ENCODE data around the gene LRRC27. TPM values are rescaled to one million over a fixed set of nuclear protein-coding genes. Genes with fewer than 3 reads are reported as not detected.
"Not testable (repeated sequence)": the region's sequence is repeated elsewhere in the genome, so short reads cannot be mapped to it uniquely, and the experiment has no call there.

LRRC27 gene
- total RNA-seq, 1 donor from 2014 or later = 15.5 TPM

DNA sequence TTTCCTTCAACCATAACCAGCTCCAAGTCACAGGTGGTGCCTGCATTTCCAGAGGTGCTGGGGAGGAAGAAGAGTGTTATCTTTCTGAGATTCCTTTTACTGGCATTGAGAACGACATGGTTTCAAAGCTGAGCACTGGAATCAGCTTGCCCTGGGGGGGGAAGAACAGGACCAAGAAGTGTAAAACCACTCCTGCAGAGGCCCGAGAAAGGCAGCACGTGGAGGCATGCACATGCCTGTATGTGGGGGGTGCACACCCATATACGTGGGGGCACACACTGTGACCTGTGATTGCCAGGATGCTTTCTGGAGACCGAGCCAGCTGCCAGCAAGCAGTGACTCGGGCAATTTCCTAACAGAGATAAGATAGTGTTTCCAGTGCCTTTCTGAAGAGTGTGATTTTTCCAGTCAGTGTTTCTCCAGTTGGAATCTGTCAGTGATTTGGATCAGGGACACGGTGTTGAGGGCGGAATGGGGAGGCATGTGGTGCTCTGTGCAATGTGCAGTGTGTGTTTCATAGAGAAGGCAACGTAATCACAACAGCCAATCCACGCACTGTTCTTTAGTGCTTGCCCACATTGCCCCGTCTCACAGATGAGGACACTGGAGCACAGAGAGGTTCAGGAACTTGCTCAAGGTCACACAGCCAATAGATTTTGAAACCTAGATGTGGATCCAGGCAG lies 4.2 kb downstream of the LRRC27 start:
- H3K4me3 ChIP-seq = peak overlapping the region; percentile 58
- H3K27ac ChIP-seq = peak overlapping the region; percentile 83
- intact Hi-C loops (cut with DNase I) = no loop called here
- TF ChIP-seq, protein P1, sequence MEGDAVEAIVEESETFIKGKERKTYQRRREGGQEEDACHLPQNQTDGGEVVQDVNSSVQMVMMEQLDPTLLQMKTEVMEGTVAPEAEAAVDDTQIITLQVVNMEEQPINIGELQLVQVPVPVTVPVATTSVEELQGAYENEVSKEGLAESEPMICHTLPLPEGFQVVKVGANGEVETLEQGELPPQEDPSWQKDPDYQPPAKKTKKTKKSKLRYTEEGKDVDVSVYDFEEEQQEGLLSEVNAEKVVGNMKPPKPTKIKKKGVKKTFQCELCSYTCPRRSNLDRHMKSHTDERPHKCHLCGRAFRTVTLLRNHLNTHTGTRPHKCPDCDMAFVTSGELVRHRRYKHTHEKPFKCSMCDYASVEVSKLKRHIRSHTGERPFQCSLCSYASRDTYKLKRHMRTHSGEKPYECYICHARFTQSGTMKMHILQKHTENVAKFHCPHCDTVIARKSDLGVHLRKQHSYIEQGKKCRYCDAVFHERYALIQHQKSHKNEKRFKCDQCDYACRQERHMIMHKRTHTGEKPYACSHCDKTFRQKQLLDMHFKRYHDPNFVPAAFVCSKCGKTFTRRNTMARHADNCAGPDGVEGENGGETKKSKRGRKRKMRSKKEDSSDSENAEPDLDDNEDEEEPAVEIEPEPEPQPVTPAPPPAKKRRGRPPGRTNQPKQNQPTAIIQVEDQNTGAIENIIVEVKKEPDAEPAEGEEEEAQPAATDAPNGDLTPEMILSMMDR (IDR thresholded peaks at IDR 0.05) = no peak
- no peak for DNase-seq
- no peaks in the 10 kb centered on the region for H3K36me3 ChIP-seq
- ATAC-seq = no peak
- H3K27me3 ChIP-seq (ENCODE audit: low read depth) = no peaks in the 10 kb centered on the region
- peaks cover 31% of the 10 kb centered on the region for H3K4me1 ChIP-seq
- no peaks in the 10 kb centered on the region for H3K9me3 ChIP-seq

DNA sequence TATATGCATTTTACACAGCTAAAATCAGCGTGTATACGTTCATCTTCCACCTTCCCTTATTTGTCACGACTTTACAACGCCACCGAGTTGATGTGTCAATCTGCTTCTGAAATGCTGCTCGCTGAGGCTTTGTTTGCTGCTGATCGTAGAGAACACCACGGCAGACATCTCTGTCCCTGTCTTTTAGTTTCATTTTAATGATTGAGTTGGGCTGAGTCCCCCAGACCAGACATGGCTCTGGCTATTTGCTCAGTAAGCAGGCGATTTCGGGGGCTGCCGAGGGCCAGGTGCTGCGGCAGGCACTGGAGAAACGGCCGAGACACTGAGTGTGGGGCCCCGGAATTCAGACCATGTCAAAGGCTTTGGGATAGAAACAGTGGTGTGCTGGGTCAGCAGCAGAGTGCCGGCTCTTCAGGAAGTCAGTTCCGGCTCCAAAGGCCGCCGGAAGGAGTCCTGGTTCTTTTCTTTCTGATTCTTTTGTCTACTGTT lies 5.0 kb downstream of the LRRC27 start:
- TF ChIP-seq, protein P1 (IDR thresholded peaks at IDR 0.05) = no peak
- no peaks in the 10 kb centered on the region for H3K27me3 ChIP-seq (ENCODE audit: low read depth)
- H3K4me3 ChIP-seq = peak overlapping the region; percentile 58
- peaks cover 31% of the 10 kb centered on the region for H3K4me1 ChIP-seq
- peak overlapping the region; percentile 83 for H3K27ac ChIP-seq
- H3K9me3 ChIP-seq = no peaks in the 10 kb centered on the region
- no peak for DNase-seq
- no peaks in the 10 kb centered on the region for H3K36me3 ChIP-seq
- intact Hi-C loops (cut with DNase I) = no loop called here
- ATAC-seq = peak in 1 of 2 donors; percentile 31

DNA sequence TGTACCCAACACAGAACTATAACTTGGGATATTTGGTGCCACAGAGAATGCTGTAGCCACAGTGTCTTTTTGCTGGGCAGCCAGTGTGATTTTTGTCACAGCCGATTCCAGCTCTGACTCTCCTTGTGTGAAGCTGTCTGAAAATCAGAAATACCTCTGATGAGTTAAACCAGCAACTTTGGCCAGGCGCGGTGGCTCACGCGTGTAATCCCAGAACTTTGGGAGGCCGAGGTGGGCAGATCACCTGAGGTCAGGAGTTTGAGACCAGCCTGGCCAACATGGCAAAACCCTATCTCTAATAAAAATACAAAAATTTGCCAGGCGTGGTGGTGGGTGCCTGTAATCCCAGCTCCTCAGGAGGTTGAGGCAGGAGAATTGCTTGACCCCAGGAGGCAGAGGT lies 5.9 kb downstream of the LRRC27 start:
- H3K9me3 ChIP-seq; intact Hi-C loops (cut with DNase I); DNase-seq; ATAC-seq; H3K27me3 ChIP-seq (ENCODE audit: low read depth); H3K36me3 ChIP-seq: not testable (repeated sequence)
- H3K4me3 ChIP-seq = peak overlapping the region; percentile 58
- H3K4me1 ChIP-seq = peaks cover 23% of the 10 kb centered on the region
- H3K27ac ChIP-seq = peak overlapping the region; percentile 83

DNA sequence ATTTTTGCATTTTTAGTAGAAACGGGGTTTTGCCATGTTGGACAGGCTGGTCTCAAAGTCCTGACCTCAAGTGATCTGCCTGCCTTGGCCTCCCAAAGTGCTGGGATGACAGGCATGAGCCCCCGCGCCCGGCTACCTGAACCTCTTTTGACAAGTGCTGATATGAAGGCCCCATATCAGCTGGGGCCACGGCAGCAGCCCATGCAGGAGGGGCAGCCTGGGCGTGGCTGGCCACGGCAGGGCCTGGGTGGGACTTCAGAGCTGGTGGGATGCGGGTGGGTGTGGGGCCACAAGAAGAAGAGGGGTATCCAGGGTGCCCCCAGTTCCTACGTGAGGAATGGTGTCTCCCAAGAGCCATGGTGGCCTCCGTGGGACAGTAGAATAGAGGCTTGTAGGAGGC lies 6.9 kb downstream of the LRRC27 start:
- peaks cover 3% of the 10 kb centered on the region for H3K36me3 ChIP-seq
- H3K27ac ChIP-seq = no peak overlapping the region
- DNase-seq = no peak
- no peak for ATAC-seq
- TF ChIP-seq, protein P1 (IDR thresholded peaks at IDR 0.05) = no peak
- H3K4me3 ChIP-seq = no peak overlapping the region
- H3K4me1 ChIP-seq = peaks cover 17% of the 10 kb centered on the region
- no peaks in the 10 kb centered on the region for H3K9me3 ChIP-seq
- no peaks in the 10 kb centered on the region for H3K27me3 ChIP-seq (ENCODE audit: low read depth)
- intact Hi-C loops (cut with DNase I) = no loop called here

DNA sequence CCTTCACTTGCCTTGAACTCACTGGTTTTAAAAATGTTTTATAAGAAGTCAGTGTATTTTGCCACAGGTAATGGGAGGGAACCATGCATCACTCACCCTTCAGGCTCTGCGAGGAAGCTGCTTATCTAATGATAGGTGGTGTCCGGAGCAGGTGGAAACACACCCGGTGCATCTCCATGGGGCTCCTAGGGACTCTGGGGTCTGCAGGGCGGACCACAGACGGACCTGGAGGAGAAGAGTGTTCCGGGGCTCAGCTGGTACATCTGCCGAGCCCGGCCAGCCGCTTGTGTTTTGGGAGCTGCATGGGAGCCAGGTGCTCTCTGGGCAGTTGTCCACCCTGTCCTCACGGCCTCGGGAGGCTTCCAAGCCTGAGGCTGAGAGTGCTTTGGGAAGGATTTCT lies 7.3 kb downstream of the LRRC27 start:
- Histone ChIP-seq H3K4me3 (no peak overlapping the region), H3K27me3 (ENCODE audit: low read depth) (no peaks in the 10 kb centered on the region), H3K9me3 (no peaks in the 10 kb centered on the region), H3K4me1 (peaks cover 17% of the 10 kb centered on the region), H3K36me3 (peaks cover 7% of the 10 kb centered on the region), H3K27ac (no peak overlapping the region)
- ATAC-seq (no peak), DNase-seq (no peak)
- intact Hi-C loops (cut with DNase I) = no loop called here
- TF ChIP-seq, protein P1 (IDR thresholded peaks at IDR 0.05) = no peak

DNA sequence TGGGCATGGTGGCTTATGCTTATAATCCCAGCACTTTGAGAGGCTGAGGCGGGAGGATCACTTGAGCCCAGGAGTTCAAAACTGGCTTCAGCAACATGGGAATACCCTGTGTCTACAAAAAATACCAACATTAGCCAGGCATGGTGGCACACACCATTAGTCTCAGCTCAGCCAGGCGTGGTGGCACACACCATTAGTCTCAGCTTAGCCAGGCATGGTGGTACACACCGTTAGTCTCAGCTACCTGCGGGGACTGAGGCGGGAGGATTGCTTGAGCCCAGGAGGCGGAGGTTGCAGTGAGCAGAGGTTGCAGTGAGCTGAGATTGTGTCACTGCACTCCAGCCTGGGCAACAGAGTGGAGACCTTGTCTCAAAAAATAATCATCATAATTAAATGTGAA lies 9.0 kb downstream of the LRRC27 start:
- intact Hi-C loops (cut with DNase I) = loop anchor here (10.0 kb wide), 1 partner anchor 116 kb away; no protein-coding TSS in a partner anchor
- no peaks in the 10 kb centered on the region for H3K9me3 ChIP-seq
- ATAC-seq (no peak), DNase-seq (no peak)
- H3K4me1 ChIP-seq = peaks cover 13% of the 10 kb centered on the region
- no peak overlapping the region for H3K4me3 ChIP-seq
- TF ChIP-seq, protein P1 (IDR thresholded peaks at IDR 0.05) = no peak
- H3K36me3 ChIP-seq = peaks cover 25% of the 10 kb centered on the region
- no peak overlapping the region for H3K27ac ChIP-seq
- no peaks in the 10 kb centered on the region for H3K27me3 ChIP-seq (ENCODE audit: low read depth)
